Caco-2 (cell line): Measurements from ENCODE around the gene DUOX2. TPM values are rescaled to one million over a fixed set of nuclear protein-coding genes. Genes with fewer than 3 reads are reported as not detected.

Source experiments
- BruUV-seq: library from RNA; stranded (reverse); fragments of 400-500 nt; replicated peaks from 2 replicates; lab custom pipeline; 2021; lab: Mats Ljungman, UMichigan
- CTCF ChIA-PET: fragments of 300-600 bp; sonication (Branson Sonifier 250); formaldehyde crosslinking; loops from one replicate; lab custom pipeline; 2022; ENCODE audit warnings: antibody characterized with exemption; lab: Charles Lee
- POLR2A ChIA-PET: fragments of 300-600 bp; sonication (Branson Sonifier 250); formaldehyde crosslinking; loops from one replicate; lab custom pipeline; 2022; ENCODE audit warnings: antibody characterized with exemption; lab: Charles Lee
- DNase-seq, 2 experiments: peaks; one replicate each; pipeline versions ENCODE4 v3.0.0 to v3.0.0-alpha.2; 2020 to 2022
- H3K27me3 ChIP-seq: replicated peaks from 2 replicates; pipeline ENCODE4 v1.6.0; 2011; ENCODE audit warnings: low read length; ENCODE audit not compliant: control insufficient read depth, insufficient read depth
- H3K36me3 ChIP-seq: 2 replicates; pipeline ENCODE4 v1.5.1; 2011; ENCODE audit warnings: low read length; ENCODE audit not compliant: control insufficient read depth, insufficient read depth
- H3K4me1 ChIP-seq: fragments of 250-450 bp; sonication (Bioruptor Pico); 2 replicates; pipeline ENCODE4 v1.5.1; 2020; ENCODE audit warnings: mild to moderate bottlenecking
- H3K4me3 ChIP-seq: 2 replicates; pipeline ENCODE4 v1.5.1; 2011; ENCODE audit warnings: low read depth, mild to moderate bottlenecking, control low read depth, low read length
- H3K9me3 ChIP-seq: fragments of 250-450 bp; sonication (Bioruptor Pico); 2 replicates; pipeline ENCODE4 v1.5.1; 2020; ENCODE audit warnings: mild to moderate bottlenecking, moderate library complexity
- H3K27ac Mint-ChIP-seq: one replicate; pipeline ENCODE4 v1.8.0; 2022; ENCODE audit warnings: mixed read lengths; ENCODE audit not compliant: unreplicated experiment
- H3K27me3 Mint-ChIP-seq: one replicate; pipeline ENCODE4 v1.8.0; 2022; ENCODE audit warnings: mixed read lengths; ENCODE audit not compliant: insufficient read depth, unreplicated experiment
- H3K36me3 Mint-ChIP-seq: one replicate; pipeline ENCODE4 v1.8.0; 2022; ENCODE audit warnings: mild to moderate bottlenecking, mixed read lengths; ENCODE audit not compliant: insufficient read depth, unreplicated experiment
- H3K4me1 Mint-ChIP-seq: one replicate; pipeline ENCODE4 v1.8.0; 2022; ENCODE audit warnings: low read depth, mixed read lengths; ENCODE audit not compliant: unreplicated experiment
- H3K4me3 Mint-ChIP-seq: one replicate; pipeline ENCODE4 v1.8.0; 2022; ENCODE audit warnings: mild to moderate bottlenecking, moderate library complexity, mixed read lengths; ENCODE audit not compliant: unreplicated experiment
- H3K9me3 Mint-ChIP-seq: one replicate; pipeline ENCODE4 v1.8.0; 2022; ENCODE audit warnings: mixed read lengths; ENCODE audit not compliant: unreplicated experiment
- intact Hi-C: fragments of 100-400 bp; cut with micrococcal nuclease; formaldehyde crosslinking; loops from one replicate; pipeline ENCODE4 v1.10.0; 2022; ENCODE audit not compliant: unreplicated experiment
- total RNA-seq: library from RNA; stranded (reverse); gene quantifications from 2 replicates; pipeline ENCODE4 v1.2.3, GENCODE V29; 2022
- TF ChIP-seq, protein P1 (sequence below), 2 experiments: fragments of 200-600 bp in 1 of 2; IDR thresholded peaks; 1 replicate in 1 of 2; 2 replicates in 1 of 2; pipeline versions ENCODE4 v1.5.1 to v1.8.0; 2011 to 2022; ENCODE audit warnings: antibody characterized with exemption in 1 of 2, control low read depth in 1 of 2, inconsistent platforms in 1 of 2, low read depth in 1 of 2, low read length in 1 of 2, mild to moderate bottlenecking in 1 of 2, moderate library complexity in 1 of 2; ENCODE audit not compliant: insufficient read depth in 1 of 2, severe bottlenecking in 1 of 2, unreplicated experiment in 1 of 2

DUOX2 gene
- total RNA-seq, 1 experiment from 2014 or later, result 6.9 TPM

DNA sequence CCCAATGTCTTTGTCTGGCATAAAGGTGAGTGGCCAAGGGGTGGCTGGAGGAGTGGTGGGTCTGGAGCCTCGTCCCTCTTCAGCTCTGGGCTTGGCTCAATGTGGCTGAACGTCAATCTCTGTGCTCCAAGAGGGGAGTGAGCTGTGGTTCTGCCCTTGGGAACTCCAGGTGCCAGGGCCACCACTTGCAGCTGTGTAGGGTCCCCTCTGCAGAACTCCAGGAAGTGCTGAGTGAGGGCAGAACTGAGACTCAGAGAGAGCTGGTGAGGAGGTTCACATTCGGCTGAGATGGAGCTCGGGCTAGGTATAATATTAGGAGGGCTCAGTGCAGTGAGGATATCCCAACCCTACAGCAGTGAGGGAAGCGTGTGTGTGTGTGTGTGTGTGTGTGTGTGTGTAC, 27.4 kb upstream of the DUOX2 start:
- Mint-ChIP-seq H3K36me3 (no peaks in the 10 kb centered on the region), H3K4me1 (no peaks in the 10 kb centered on the region), H3K27ac (peak overlapping the region; percentile 23), H3K9me3 (no peaks in the 10 kb centered on the region), H3K27me3 (no peaks in the 10 kb centered on the region), H3K4me3 (no peak overlapping the region)
- no peak for DNase-seq
- no peak overlapping the region for H3K4me3 ChIP-seq
- no peaks in the 10 kb centered on the region for H3K27me3 ChIP-seq
- TF ChIP-seq, protein P1, sequence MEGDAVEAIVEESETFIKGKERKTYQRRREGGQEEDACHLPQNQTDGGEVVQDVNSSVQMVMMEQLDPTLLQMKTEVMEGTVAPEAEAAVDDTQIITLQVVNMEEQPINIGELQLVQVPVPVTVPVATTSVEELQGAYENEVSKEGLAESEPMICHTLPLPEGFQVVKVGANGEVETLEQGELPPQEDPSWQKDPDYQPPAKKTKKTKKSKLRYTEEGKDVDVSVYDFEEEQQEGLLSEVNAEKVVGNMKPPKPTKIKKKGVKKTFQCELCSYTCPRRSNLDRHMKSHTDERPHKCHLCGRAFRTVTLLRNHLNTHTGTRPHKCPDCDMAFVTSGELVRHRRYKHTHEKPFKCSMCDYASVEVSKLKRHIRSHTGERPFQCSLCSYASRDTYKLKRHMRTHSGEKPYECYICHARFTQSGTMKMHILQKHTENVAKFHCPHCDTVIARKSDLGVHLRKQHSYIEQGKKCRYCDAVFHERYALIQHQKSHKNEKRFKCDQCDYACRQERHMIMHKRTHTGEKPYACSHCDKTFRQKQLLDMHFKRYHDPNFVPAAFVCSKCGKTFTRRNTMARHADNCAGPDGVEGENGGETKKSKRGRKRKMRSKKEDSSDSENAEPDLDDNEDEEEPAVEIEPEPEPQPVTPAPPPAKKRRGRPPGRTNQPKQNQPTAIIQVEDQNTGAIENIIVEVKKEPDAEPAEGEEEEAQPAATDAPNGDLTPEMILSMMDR (IDR thresholded peaks at IDR 0.05; ENCODE audit: insufficient read depth in 1 of 2, low read depth in 1 of 2, low read length in 1 of 2, severe bottlenecking in 1 of 2, unreplicated experiment in 1 of 2), result no peak
- no peaks in the 10 kb centered on the region; the same call in 1 of the 2 replicates for H3K4me1 ChIP-seq
- ChIA-PET CTCF (no interaction called here), POLR2A (no interaction called here)
- no peaks in the 10 kb centered on the region for H3K36me3 ChIP-seq
- intact Hi-C loops, result no loop called here
- no peaks in the 10 kb centered on the region for H3K9me3 ChIP-seq
- BruUV-seq, result no TSS peak

DNA sequence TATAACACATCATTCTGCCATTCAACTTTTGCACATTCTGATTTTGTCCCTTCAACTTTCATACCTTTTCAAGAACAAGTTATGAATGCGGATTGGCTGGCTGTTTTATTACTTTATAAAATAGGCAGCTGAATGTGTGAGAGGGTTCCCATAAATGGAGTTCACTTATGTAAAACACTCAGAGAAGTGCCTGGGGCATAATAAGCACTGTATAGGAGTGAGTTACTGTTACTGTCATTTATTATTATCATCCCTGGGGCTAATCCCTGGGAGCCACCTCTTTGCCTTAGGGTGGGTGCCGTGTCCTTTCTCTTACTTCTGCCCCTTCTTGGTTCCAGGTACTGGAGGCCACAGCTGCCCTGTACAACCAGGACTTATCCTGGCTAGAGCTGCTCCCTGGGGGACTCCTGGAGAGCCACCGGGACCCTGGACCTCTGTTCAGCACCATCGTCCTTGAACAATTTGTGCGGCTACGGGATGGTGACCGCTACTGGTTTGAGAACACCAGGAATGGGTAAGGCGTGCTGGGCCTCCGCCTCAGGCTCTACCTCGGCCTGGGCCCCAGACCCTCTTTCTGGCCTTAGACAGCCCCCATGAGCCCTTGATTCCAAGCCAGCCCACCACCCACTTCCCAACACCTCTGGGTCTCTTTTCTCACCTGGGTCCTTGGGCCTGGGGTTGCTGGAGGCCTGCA, 26.7 kb upstream of the DUOX2 start:
- no TSS peak for BruUV-seq
- CTCF ChIA-PET, result interaction anchor here (0.9 kb wide), 1 partner anchor 14 kb away, joined by 3 read pairs; no protein-coding TSS in a partner anchor
- Histone ChIP-seq H3K9me3 (no peaks in the 10 kb centered on the region), H3K4me3 (no peak overlapping the region), H3K27me3 (no peaks in the 10 kb centered on the region), H3K36me3 (no peaks in the 10 kb centered on the region), H3K4me1 (no peaks in the 10 kb centered on the region)
- DNase-seq, result no peak
- Mint-ChIP-seq H3K4me3 (no peak overlapping the region), H3K9me3 (no peaks in the 10 kb centered on the region), H3K4me1 (no peaks in the 10 kb centered on the region), H3K36me3 (no peaks in the 10 kb centered on the region), H3K27me3 (no peaks in the 10 kb centered on the region), H3K27ac (no peak overlapping the region)
- intact Hi-C loops, result no loop called here
- POLR2A ChIA-PET, result no interaction called here
- TF ChIP-seq, protein P1 (IDR thresholded peaks at IDR 0.05; ENCODE audit: insufficient read depth in 1 of 2, low read depth in 1 of 2, low read length in 1 of 2, severe bottlenecking in 1 of 2, unreplicated experiment in 1 of 2), result no peak

DNA sequence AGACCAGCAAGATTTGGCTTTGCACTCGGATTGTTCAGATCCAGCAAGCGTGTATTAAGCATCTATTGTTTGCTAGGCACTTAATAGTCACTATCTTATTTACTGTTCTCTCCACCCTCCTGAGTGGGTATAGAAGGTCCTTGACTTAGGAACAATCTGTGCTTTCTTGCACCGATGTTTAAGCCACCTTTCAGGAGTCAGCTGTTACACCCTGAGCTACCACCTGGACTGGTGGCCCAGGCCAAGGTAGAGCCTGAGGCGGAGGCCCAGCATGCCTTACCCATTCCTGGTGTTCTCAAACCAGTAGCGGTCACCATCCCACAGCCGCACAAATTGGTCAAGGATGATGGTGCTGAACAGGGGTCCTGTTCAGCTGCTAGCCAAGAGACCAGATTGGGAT, 25.8 kb upstream of the DUOX2 start:
- H3K27me3 Mint-ChIP-seq, result no peaks in the 10 kb centered on the region

More for the DNA sequence above, 25.8 kb upstream of the DUOX2 start:
- Mint-ChIP-seq H3K27ac (no peak overlapping the region), H3K9me3 (no peaks in the 10 kb centered on the region), H3K4me1 (no peaks in the 10 kb centered on the region), H3K36me3 (no peaks in the 10 kb centered on the region), H3K4me3 (no peak overlapping the region)
- no peaks in the 10 kb centered on the region for H3K27me3 ChIP-seq
- H3K36me3 ChIP-seq, result no peaks in the 10 kb centered on the region
- DNase-seq, result no peak
- no peaks in the 10 kb centered on the region for H3K4me1 ChIP-seq
- H3K4me3 ChIP-seq, result no peak overlapping the region
- CTCF ChIA-PET, result interaction anchor here (0.9 kb wide), 1 partner anchor 13 kb away, joined by 3 read pairs; no protein-coding TSS in a partner anchor
- no TSS peak for BruUV-seq
- POLR2A ChIA-PET, result no interaction called here
- intact Hi-C loops, result no loop called here
- TF ChIP-seq, protein P1 (IDR thresholded peaks at IDR 0.05; ENCODE audit: insufficient read depth in 1 of 2, low read depth in 1 of 2, low read length in 1 of 2, severe bottlenecking in 1 of 2, unreplicated experiment in 1 of 2), result no peak
- no peaks in the 10 kb centered on the region for H3K9me3 ChIP-seq
